ENCODE data around the gene VCY1B. TPM values are rescaled to one million over a fixed set of nuclear protein-coding genes. Genes with fewer than 3 reads are reported as not detected.

The VCY1B gene
- not detected in 2 replicates for total RNA-seq

GRCh38 chrY:14055927-14056326 lies at the start of gene VCY1B:
Gene VCY1B (plus strand): TSS chrY:14056227. CDS start chrY:14056290, 63 bp downstream.

Other genes starting within 250 kb of the VCY1B start
- gene VCY, start 69.8 kb upstream of the VCY1B start, total RNA-seq, result not detected in 2 replicates

Measured in pericardium fibroblast (primary cell).